B cell (primary cell): ENCODE measurements around the gene LRIT2. TPM values are rescaled to one million over a fixed set of nuclear protein-coding genes. Genes with fewer than 3 reads are reported as not detected.

Source experiments
- ATAC-seq: fragments of 200-7000 bp; cut with Tn5 transposase; one replicate; pipeline ENCODE4 v1.10.0; 2021; ENCODE audit warnings: low read depth, mild to moderate bottlenecking, moderate number of reproducible peaks, moderate library complexity
- CTCF ChIA-PET: fragments of 350-600 bp; sonication (Branson Sonifier 250); formaldehyde crosslinking; loops from one replicate; lab custom pipeline; 2021; ENCODE audit warnings: antibody characterized with exemption, inconsistent platforms; lab: Charles Lee
- POLR2A ChIA-PET: fragments of 350-600 bp; sonication (Branson Sonifier 250); formaldehyde crosslinking; loops from one replicate; lab custom pipeline; 2021; ENCODE audit warnings: antibody characterized with exemption; lab: Charles Lee
- DNase-seq: peaks from one replicate; pipeline ENCODE4 v3.0.0; 2013
- H2AFZ ChIP-seq: 2 replicates; pipeline ENCODE4 v1.6.1; 2012; ENCODE audit warnings: mild to moderate bottlenecking, low read depth, low read length; ENCODE audit not compliant: insufficient read depth, poor library complexity, severe bottlenecking
- H3K27ac ChIP-seq, 2 donors: 1 replicate in 1 of 2; 2 replicates in 1 of 2; pipeline ENCODE4 v1.5.1; 2012 to 2013; ENCODE audit warnings: low read length in 2 of 2, mild to moderate bottlenecking in 2 of 2, moderate library complexity in 1 of 2
- H3K27me3 ChIP-seq, 4 experiments: fragments of 200-600 bp in 1 of 4; sonication (generic) in 1 of 4; replicated peaks in 1 of 4; 1 replicate in 2 of 4; 2 replicates in 2 of 4; pipeline versions ENCODE4 v1.6.1 to v1.7.0; 2013 to 2016; ENCODE audit warnings: low read length in 3 of 4, mild to moderate bottlenecking in 2 of 4, mixed read lengths in 1 of 4, moderate library complexity in 1 of 4; ENCODE audit not compliant: insufficient read depth in 4 of 4, control insufficient read depth in 3 of 4; ENCODE audit errors: control extremely low read depth in 1 of 4
- H3K36me3 ChIP-seq, 2 experiments: replicated peaks in 1 of 2; 1 replicate in 1 of 2; 2 replicates in 1 of 2; pipeline versions ENCODE4 v1.6.1 to v1.7.1; 2013; ENCODE audit warnings: low read length in 1 of 2; ENCODE audit not compliant: insufficient read depth in 2 of 2, control insufficient read depth in 1 of 2; ENCODE audit errors: control extremely low read depth in 1 of 2, extremely low read depth in 1 of 2
- H3K4me1 ChIP-seq, 2 donors: fragments of 200-600 bp in 1 of 2; sonication (generic) in 1 of 2; 1 replicate in 1 of 2; 2 replicates in 1 of 2; pipeline versions ENCODE4 v1.5.1 to v1.6.1; 2013 to 2017; ENCODE audit warnings: low read length in 2 of 2; ENCODE audit not compliant: control insufficient read depth in 2 of 2, insufficient read depth in 2 of 2
- H3K4me2 ChIP-seq: replicated peaks from 2 replicates; pipeline ENCODE3; 2012; ENCODE audit warnings: mild to moderate bottlenecking, low read depth, low read length; ENCODE audit not compliant: poor library complexity, severe bottlenecking
- H3K4me3 ChIP-seq, 5 experiments: fragments of 200-600 bp in 1 of 5; sonication (generic) in 1 of 5; 1 replicate in 3 of 5; 2 replicates in 2 of 5; pipeline versions ENCODE4 v1.5.1 to v1.7.0; 2011 to 2016; ENCODE audit warnings: low read length in 4 of 5, mild to moderate bottlenecking in 4 of 5, low read depth in 2 of 5, control low read depth in 1 of 5, moderate library complexity in 1 of 5; ENCODE audit not compliant: insufficient read depth in 1 of 5; ENCODE audit errors: control extremely low read depth in 1 of 5, extremely low read depth in 1 of 5
- H3K79me2 ChIP-seq: fragments of 200-600 bp; sonication (generic); one replicate; pipeline ENCODE4 v1.6.0; 2016; ENCODE audit warnings: low read length; ENCODE audit not compliant: control insufficient read depth, insufficient read depth
- H3K9ac ChIP-seq: fragments of 200-600 bp; sonication (generic); 2 replicates; pipeline ENCODE4 v1.6.1; 2017; ENCODE audit warnings: mild to moderate bottlenecking, low read length, moderate library complexity
- H3K9me3 ChIP-seq, 3 donors: one replicate each; pipeline versions ENCODE4 v1.6.1 to v1.7.1; 2013; ENCODE audit warnings: low read length in 2 of 3; ENCODE audit not compliant: control insufficient read depth in 2 of 3, insufficient read depth in 1 of 3; ENCODE audit errors: control extremely low read depth in 1 of 3
- H4K20me1 ChIP-seq: 2 replicates; pipeline ENCODE4 v1.6.0; 2012; ENCODE audit warnings: mild to moderate bottlenecking, low read length; ENCODE audit not compliant: insufficient read depth, control insufficient read depth, poor library complexity, severe bottlenecking
- H3K27ac Mint-ChIP-seq: one replicate; pipeline ENCODE4 v1.8.0; 2021; ENCODE audit warnings: mixed read lengths
- H3K27me3 Mint-ChIP-seq: one replicate; pipeline ENCODE4 v1.8.0; 2021; ENCODE audit warnings: mixed read lengths
- H3K4me1 Mint-ChIP-seq: one replicate; pipeline ENCODE4 v1.8.0; 2021; ENCODE audit warnings: mixed read lengths
- H3K4me3 Mint-ChIP-seq: one replicate; pipeline ENCODE4 v1.8.0; 2021; ENCODE audit warnings: mixed read lengths
- H3K9me3 Mint-ChIP-seq: one replicate; pipeline ENCODE4 v1.8.0; 2022; ENCODE audit warnings: mixed read lengths; ENCODE audit not compliant: insufficient read depth
- CTCF ChIP-seq: fragments of 200-600 bp; IDR thresholded peaks from one replicate; pipeline ENCODE4 v1.8.0; 2022; ENCODE audit warnings: antibody characterized with exemption, mild to moderate bottlenecking
- EZH2 ChIP-seq: IDR thresholded peaks from 2 replicates; pipeline ENCODE4 v1.6.1; 2012; ENCODE audit warnings: borderline replicate concordance, low read depth, mild to moderate bottlenecking, moderate library complexity, low read length; ENCODE audit not compliant: insufficient read depth, poor library complexity, severe bottlenecking
- WGBS: methylation state at CpG from one replicate; pipeline ENCODE4 v1.1.5; 2013; ENCODE audit warnings: missing lambda C conversion rate; ENCODE audit not compliant: insufficient coverage; 5-methylcytosine and 5-hydroxymethylcytosine counted together
- intact Hi-C: fragments of 100-400 bp; cut with micrococcal nuclease; formaldehyde crosslinking; loops from one replicate; pipeline ENCODE4 v1.10.0; 2022
- polyA plus RNA-seq: library from polyadenylated mRNA; depleted of rRNA; stranded (reverse); fragments of >200 nt; gene quantifications from 2 replicates; pipeline ENCODE4 v1.2.3, GENCODE V29; 2012
- total RNA-seq, 2 donors: library from RNA; stranded (reverse); fragments of 120-200 nt in 1 of 2; gene quantifications; 1 replicate in 1 of 2; 2 replicates in 1 of 2; pipeline versions ENCODE4 v1.2.3 to v1.2.4, GENCODE V29; 2013 to 2022

The LRIT2 gene
- total and polyA plus RNA-seq, 2 donors (not counting 1 experiment from before 2014, with no cell fraction given) = not detected

DNA sequence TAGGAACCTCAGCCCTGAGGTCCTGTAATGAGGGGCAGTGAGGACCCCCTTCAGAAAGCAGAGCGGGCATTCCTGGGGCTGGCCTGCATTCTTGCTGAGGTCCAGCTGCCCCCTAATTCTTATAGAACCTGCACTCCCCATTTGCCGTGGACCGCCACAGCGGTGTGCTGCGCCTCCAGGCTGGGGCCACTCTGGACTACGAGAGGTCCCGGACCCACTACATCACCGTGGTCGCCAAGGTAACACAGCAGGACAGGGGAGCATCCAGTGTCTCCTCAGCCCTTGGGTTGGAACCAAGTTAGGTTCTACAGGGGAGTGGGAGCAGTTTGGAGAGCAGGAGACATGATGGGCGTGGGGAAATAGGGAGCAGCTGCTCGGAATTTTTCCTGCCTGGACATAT, 23.7 kb downstream of the LRIT2 start:
- ATAC-seq (no peak), DNase-seq (no peak)
- no peak overlapping the region for H3K4me2 ChIP-seq
- no peak for TF ChIP-seq CTCF
- TF ChIP-seq EZH2 = no peak
- no peaks in the 10 kb centered on the region for H3K4me1 Mint-ChIP-seq
- peaks cover 23% of the 10 kb centered on the region for H3K27me3 Mint-ChIP-seq
- no peak overlapping the region for H3K4me3 ChIP-seq
- H4K20me1 ChIP-seq = no peaks in the 10 kb centered on the region
- intact Hi-C loops = no loop called here
- H3K27ac ChIP-seq = no peak overlapping the region
- ChIA-PET CTCF (interaction anchor here (3.3 kb wide), 1 partner anchor 53 kb away, joined by 24 read pairs; no protein-coding TSS in a partner anchor), POLR2A (no interaction called here)
- H3K27me3 ChIP-seq = peaks cover 0 to 14% (median under 1%) of the 10 kb centered on the region in 4 experiments
- WGBS = 93% methylated on average over 6 of the region's 11 CpGs
- no peak overlapping the region for H3K4me3 Mint-ChIP-seq
- H3K4me1 ChIP-seq = no peaks in the 10 kb centered on the region
- H3K9me3 Mint-ChIP-seq = no peaks in the 10 kb centered on the region
- no peaks in the 10 kb centered on the region for H3K79me2 ChIP-seq
- no peaks in the 10 kb centered on the region for H3K9me3 ChIP-seq
- no peak overlapping the region for H2AFZ ChIP-seq
- H3K9ac ChIP-seq = no peak overlapping the region
- H3K36me3 ChIP-seq = no peaks in the 10 kb centered on the region
- no peak overlapping the region for H3K27ac Mint-ChIP-seq

GRCh38 chr10:84201244-84201606, 24.1 kb downstream of the LRIT2 start:
- no peaks in the 10 kb centered on the region for H4K20me1 ChIP-seq
- ATAC-seq = no peak
- no peaks in the 10 kb centered on the region for H3K4me1 ChIP-seq
- no peaks in the 10 kb centered on the region for H3K9me3 ChIP-seq
- Mint-ChIP-seq H3K4me3 (no peak overlapping the region), H3K27me3 (peaks cover 26% of the 10 kb centered on the region), H3K27ac (no peak overlapping the region), H3K4me1 (no peaks in the 10 kb centered on the region), H3K9me3 (no peaks in the 10 kb centered on the region)
- H3K36me3 ChIP-seq = no peaks in the 10 kb centered on the region
- no peak overlapping the region for H3K9ac ChIP-seq
- no peak overlapping the region for H3K27ac ChIP-seq
- H3K27me3 ChIP-seq = peaks cover 0 to 18% (median 2%) of the 10 kb centered on the region in 4 experiments
- H3K4me2 ChIP-seq = no peak overlapping the region
- TF ChIP-seq CTCF = no peak
- no peak for TF ChIP-seq EZH2
- no peak overlapping the region for H2AFZ ChIP-seq
- H3K79me2 ChIP-seq = no peaks in the 10 kb centered on the region
- ChIA-PET POLR2A (no interaction called here), CTCF (interaction anchor here (1.1 to 3.3 kb wide), 2 partner anchors 13 to 52 kb away, joined by 3 to 24 read pairs; no protein-coding TSS in a partner anchor)
- intact Hi-C loops = no loop called here
- H3K4me3 ChIP-seq = no peak overlapping the region
- DNase-seq = no peak
- 81% methylated on average over 4 of the region's 6 CpGs for WGBS
